BLaER1 (cell line): ENCODE results near the gene MGAT4A.

Experiments used
- H3K27ac ChIP-seq: shearing (Covaris generic); formaldehyde crosslinking; 2 replicates; pipeline ENCODE4 v1.8.1; 2022
- H3K27me3 ChIP-seq: shearing (Covaris generic); formaldehyde crosslinking; 2 replicates; pipeline ENCODE4 v1.8.1; 2022
- H3K36me3 ChIP-seq: shearing (Covaris generic); formaldehyde crosslinking; 2 replicates; pipeline ENCODE4 v1.8.1; 2022
- H3K4me1 ChIP-seq: shearing (Covaris generic); formaldehyde crosslinking; 2 replicates; pipeline ENCODE4 v1.8.1; 2022
- H3K4me2 ChIP-seq: shearing (Covaris generic); formaldehyde crosslinking; 2 replicates; pipeline ENCODE4 v1.8.1; 2022
- H3K4me3 ChIP-seq: shearing (Covaris generic); formaldehyde crosslinking; 2 replicates; pipeline ENCODE4 v1.8.1; 2022
- H3K9ac ChIP-seq: shearing (Covaris generic); formaldehyde crosslinking; 2 replicates; pipeline ENCODE4 v1.8.1; 2022
- H3K9me3 ChIP-seq: shearing (Covaris generic); formaldehyde crosslinking; 2 replicates; pipeline ENCODE4 v1.8.1; 2022
- H4K20me1 ChIP-seq: shearing (Covaris generic); formaldehyde crosslinking; 2 replicates; pipeline ENCODE4 v1.8.1; 2022
- Cebpa-rat ChIP-seq: shearing (Covaris generic); IDR thresholded peaks from 2 replicates; pipeline ENCODE4 v1.8.1; 2022

The MGAT4A gene

GRCh38 chr2:98572211-98572610 is 158.7 kb downstream of the MGAT4A start:
- Histone ChIP-seq H3K36me3 (peaks cover 100% of the 10 kb centered on the region), H3K4me2 (no peak overlapping the region), H3K4me3 (no peak overlapping the region), H3K9me3 (no peaks in the 10 kb centered on the region), H3K27me3 (no peaks in the 10 kb centered on the region), H3K9ac (no peak overlapping the region), H4K20me1 (0 out of 2 replicates have a peak, but pooled peaks cover 10% of the 10 kb centered on the region), H3K27ac (no peak overlapping the region), H3K4me1 (no peaks in the 10 kb centered on the region)
- no peak for TF ChIP-seq Cebpa-rat

- Histone ChIP-seq H3K4me1 (no peaks in the 10 kb centered on the region), H3K4me2 (no peak overlapping the region), H3K27me3 (no peaks in the 10 kb centered on the region), H3K4me3 (no peak overlapping the region), H3K27ac (no peak overlapping the region), H3K36me3 (peaks cover 100% of the 10 kb centered on the region), H4K20me1 (0 out of 2 replicates have a peak, but pooled peaks cover 10% of the 10 kb centered on the region), H3K9me3 (no peaks in the 10 kb centered on the region), H3K9ac (no peak overlapping the region)
- no peak for TF ChIP-seq Cebpa-rat
Observed at GRCh38 chr2:98571796-98572195, 159.1 kb downstream of the MGAT4A start.

GRCh38 chr2:98571121-98571701 is 159.7 kb downstream of the MGAT4A start:
- Histone ChIP-seq H3K27me3 (no peaks in the 10 kb centered on the region), H3K36me3 (peaks cover 100% of the 10 kb centered on the region)

GRCh38 chr2:98570356-98570755 is 160.6 kb downstream of the MGAT4A start:
- peaks cover 100% of the 10 kb centered on the region for H3K36me3 ChIP-seq

More at GRCh38 chr2:98571121-98571701, 159.7 kb downstream of the MGAT4A start:
- Histone ChIP-seq H3K4me2 (no peak overlapping the region), H3K27ac (no peak overlapping the region), H3K4me3 (no peak overlapping the region), H3K4me1 (no peaks in the 10 kb centered on the region), H4K20me1 (0 out of 2 replicates have a peak, but pooled peaks cover 10% of the 10 kb centered on the region), H3K9ac (no peak overlapping the region), H3K9me3 (no peaks in the 10 kb centered on the region)
- no peak for TF ChIP-seq Cebpa-rat

GRCh38 chr2:98569915-98570314 is 161.0 kb downstream of the MGAT4A start:
- Histone ChIP-seq H3K27ac (no peak overlapping the region), H4K20me1 (0 out of 2 replicates have a peak, but pooled peaks cover 10% of the 10 kb centered on the region), H3K36me3 (peaks cover 100% of the 10 kb centered on the region), H3K27me3 (no peaks in the 10 kb centered on the region), H3K4me3 (no peak overlapping the region), H3K4me2 (no peak overlapping the region), H3K4me1 (peaks cover 3% of the 10 kb centered on the region; the same call in 1 of the 2 replicates), H3K9ac (no peak overlapping the region), H3K9me3 (no peaks in the 10 kb centered on the region)
- no peak for TF ChIP-seq Cebpa-rat

More at GRCh38 chr2:98570356-98570755, 160.6 kb downstream of the MGAT4A start:
- H3K4me2 ChIP-seq, result no peak overlapping the region
- H3K9ac ChIP-seq, result no peak overlapping the region
- H3K9me3 ChIP-seq, result no peaks in the 10 kb centered on the region
- no peaks in the 10 kb centered on the region for H3K27me3 ChIP-seq
- H3K27ac ChIP-seq, result no peak overlapping the region
- H3K4me3 ChIP-seq, result no peak overlapping the region
- H4K20me1 ChIP-seq, result 0 out of 2 replicates have a peak, but pooled peaks cover 10% of the 10 kb centered on the region
- no peaks in the 10 kb centered on the region; the same call in 1 of the 2 replicates for H3K4me1 ChIP-seq
- TF ChIP-seq Cebpa-rat, result no peak

GRCh38 chr2:98569197-98569793 is 161.6 kb downstream of the MGAT4A start:
- Histone ChIP-seq H3K9ac (no peak overlapping the region), H3K4me1 (peaks cover 10% of the 10 kb centered on the region; the same call in 1 of the 2 replicates), H3K4me2 (no peak overlapping the region), H3K27ac (no peak overlapping the region), H4K20me1 (0 out of 2 replicates have a peak, but pooled peaks cover 10% of the 10 kb centered on the region), H3K36me3 (peaks cover 100% of the 10 kb centered on the region), H3K4me3 (no peak overlapping the region), H3K9me3 (no peaks in the 10 kb centered on the region), H3K27me3 (no peaks in the 10 kb centered on the region)
- TF ChIP-seq Cebpa-rat, result no peak
